ENCODE measurements around the gene ZNF384.

Gene ZNF384

DNA sequence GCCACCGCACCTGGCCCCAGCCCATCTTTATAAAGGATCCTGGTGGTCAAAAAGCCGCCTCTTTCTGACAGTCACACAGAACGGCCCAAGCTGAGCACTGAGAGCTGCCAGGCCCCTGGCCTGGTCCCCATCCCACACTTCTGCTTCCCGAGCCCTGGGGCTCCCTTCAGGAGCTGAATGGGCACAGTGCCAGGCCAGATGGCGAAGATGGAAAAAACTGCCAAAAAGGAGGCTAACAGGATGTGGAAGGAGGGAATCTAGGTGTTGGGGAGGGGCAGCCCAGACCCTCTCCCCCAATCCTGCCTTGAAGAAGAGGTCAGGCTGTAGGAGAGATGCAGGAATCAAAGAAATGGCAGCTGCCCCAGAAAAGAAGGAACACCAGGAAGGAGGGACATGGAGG is 58.4 kb downstream of the ZNF384 start:
- no peak for DNase-seq (ENCODE audit: low read depth, low spot score)
- TF ChIP-seq, protein P1, sequence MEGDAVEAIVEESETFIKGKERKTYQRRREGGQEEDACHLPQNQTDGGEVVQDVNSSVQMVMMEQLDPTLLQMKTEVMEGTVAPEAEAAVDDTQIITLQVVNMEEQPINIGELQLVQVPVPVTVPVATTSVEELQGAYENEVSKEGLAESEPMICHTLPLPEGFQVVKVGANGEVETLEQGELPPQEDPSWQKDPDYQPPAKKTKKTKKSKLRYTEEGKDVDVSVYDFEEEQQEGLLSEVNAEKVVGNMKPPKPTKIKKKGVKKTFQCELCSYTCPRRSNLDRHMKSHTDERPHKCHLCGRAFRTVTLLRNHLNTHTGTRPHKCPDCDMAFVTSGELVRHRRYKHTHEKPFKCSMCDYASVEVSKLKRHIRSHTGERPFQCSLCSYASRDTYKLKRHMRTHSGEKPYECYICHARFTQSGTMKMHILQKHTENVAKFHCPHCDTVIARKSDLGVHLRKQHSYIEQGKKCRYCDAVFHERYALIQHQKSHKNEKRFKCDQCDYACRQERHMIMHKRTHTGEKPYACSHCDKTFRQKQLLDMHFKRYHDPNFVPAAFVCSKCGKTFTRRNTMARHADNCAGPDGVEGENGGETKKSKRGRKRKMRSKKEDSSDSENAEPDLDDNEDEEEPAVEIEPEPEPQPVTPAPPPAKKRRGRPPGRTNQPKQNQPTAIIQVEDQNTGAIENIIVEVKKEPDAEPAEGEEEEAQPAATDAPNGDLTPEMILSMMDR (IDR thresholded peaks at IDR 0.05; ENCODE audit: low read depth, low read length) = no peak
- in situ Hi-C loops (cut with HindIII; ENCODE audit: low sequenced_read_pairs) = no loop called here
- H3K4me3 ChIP-seq (ENCODE audit: low read depth, low read length) = no peak overlapping the region

DNA sequence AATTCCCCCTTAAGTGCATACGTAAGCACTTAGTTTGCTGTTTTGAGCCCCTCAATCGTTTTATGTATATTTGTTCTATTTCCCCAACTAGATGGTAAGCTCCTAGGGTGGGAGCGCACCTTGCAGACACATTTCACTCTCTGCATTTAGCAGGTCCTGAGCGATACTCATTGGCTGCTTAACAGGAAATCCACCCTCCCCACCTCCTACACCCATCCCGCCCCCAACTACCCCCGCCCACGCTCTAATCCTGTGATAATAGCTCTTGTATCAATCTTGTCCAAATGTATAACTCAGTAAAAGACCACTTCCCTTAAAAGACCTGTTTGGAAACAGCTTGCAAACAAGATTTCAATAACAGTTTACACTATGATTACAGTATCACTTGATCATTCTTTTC is 61.6 kb downstream of the ZNF384 start:
- TF ChIP-seq, protein P1 (IDR thresholded peaks at IDR 0.05; ENCODE audit: low read depth, low read length) = no peak
- DNase-seq (ENCODE audit: low read depth, low spot score) = no peak
- no peak overlapping the region for H3K4me3 ChIP-seq (ENCODE audit: low read depth, low read length)
- in situ Hi-C loops (cut with HindIII; ENCODE audit: low sequenced_read_pairs) = no loop called here

DNA sequence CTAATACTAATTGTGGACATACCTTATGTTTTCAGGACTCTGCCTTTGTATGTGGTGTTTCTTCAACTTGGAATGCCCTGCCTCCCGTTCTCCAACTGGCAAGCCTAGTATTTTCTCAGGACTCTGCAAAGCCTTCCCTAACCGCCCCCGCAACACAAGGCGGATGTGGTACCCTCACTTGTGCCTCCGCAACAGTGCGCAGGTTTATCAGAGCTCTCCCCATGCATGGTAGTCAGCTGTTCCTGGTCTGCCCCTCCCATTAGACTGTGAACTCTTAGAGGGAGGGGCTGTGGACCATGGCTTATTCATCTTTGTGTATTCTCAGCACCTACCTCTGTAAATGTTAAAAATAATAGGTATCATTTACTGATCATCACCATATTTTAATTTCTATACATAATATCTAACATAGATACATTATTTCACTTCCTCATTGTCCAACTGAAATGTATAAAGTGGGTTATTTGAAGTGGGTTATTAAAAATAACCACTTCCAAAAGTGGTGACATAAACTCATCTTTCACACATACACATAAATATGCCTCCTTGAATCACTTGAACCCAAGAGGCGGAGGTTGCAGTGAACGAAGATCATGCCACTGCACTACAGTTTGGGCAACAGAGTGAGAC is 62.4 kb downstream of the ZNF384 start:
- H3K4me3 ChIP-seq (ENCODE audit: low read depth, low read length) = no peak overlapping the region
- in situ Hi-C loops (cut with HindIII; ENCODE audit: low sequenced_read_pairs) = no loop called here
- TF ChIP-seq, protein P1 (IDR thresholded peaks at IDR 0.05; ENCODE audit: low read depth, low read length) = no peak

DNA sequence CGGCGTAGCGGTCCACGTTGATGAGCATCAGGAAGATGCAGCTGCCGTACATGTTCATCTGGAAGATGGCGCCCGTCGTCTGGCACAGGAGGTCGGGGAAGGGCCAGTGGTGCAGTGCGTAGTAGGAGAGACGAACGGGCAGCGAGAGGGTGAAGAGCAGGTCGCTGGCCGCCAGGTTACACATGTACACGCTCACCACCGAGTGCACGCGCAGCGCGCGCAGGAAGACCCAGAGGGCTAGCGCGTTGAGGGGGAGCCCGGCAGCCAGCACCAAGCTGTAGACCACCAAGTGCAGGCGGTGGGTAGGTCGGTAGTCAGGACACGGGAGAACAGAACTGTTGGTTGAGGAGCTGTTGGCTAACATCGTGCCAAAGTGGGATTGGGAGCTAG is 68.3 kb downstream of the ZNF384 start:
- DNase-seq (ENCODE audit: low read depth, low spot score) = no peak
- H3K4me3 ChIP-seq (ENCODE audit: low read depth, low read length) = no peak overlapping the region
- in situ Hi-C loops (cut with HindIII; ENCODE audit: low sequenced_read_pairs) = no loop called here
- TF ChIP-seq, protein P1 (IDR thresholded peaks at IDR 0.05; ENCODE audit: low read depth, low read length) = no peak

More for the DNA sequence above, 62.4 kb downstream of the ZNF384 start:
- no peak for DNase-seq (ENCODE audit: low read depth, low spot score)

DNA sequence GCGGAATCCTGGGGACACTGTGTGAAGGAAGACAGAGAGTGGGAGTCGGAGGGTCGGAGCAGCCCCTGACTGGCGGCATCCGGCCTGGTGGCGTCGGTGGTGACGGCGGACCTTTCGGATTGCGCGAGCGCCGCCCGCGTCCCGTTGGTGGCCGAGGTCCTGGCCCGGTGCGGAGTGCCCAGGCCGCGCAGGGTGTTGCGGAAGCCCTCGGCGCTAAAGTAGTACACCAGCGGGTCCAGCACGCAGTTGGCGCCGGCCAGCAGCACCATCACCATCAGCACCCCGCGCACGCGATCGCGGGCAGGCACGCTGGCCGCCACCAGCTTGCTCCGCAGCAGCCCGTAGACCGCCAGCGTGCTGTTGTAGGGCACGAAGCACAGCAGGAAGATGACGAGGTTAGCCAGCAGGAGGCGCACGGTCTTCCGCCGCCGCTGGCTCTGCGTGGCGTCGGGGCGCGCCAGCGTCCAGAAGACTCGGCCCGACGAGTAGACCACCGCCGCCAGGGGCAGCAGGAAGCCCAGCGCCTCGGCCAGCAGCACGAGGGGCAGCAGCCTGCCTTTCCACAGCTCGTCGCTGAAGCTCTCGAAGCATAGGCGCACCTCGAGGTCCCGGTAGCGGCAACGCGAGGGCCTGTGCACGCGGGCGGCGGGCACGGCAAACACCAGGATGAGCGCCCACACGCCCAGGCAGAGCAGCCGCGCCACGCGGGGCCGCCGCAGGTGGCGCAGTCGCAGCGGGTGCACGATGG is 68.9 kb downstream of the ZNF384 start:
- H3K4me3 ChIP-seq (ENCODE audit: low read depth, low read length) = no peak overlapping the region
- in situ Hi-C loops (cut with HindIII; ENCODE audit: low sequenced_read_pairs) = no loop called here
- TF ChIP-seq, protein P1 (IDR thresholded peaks at IDR 0.05; ENCODE audit: low read depth, low read length) = peak; percentile 53
- peak; percentile 62 for DNase-seq (ENCODE audit: low read depth, low spot score)

DNA sequence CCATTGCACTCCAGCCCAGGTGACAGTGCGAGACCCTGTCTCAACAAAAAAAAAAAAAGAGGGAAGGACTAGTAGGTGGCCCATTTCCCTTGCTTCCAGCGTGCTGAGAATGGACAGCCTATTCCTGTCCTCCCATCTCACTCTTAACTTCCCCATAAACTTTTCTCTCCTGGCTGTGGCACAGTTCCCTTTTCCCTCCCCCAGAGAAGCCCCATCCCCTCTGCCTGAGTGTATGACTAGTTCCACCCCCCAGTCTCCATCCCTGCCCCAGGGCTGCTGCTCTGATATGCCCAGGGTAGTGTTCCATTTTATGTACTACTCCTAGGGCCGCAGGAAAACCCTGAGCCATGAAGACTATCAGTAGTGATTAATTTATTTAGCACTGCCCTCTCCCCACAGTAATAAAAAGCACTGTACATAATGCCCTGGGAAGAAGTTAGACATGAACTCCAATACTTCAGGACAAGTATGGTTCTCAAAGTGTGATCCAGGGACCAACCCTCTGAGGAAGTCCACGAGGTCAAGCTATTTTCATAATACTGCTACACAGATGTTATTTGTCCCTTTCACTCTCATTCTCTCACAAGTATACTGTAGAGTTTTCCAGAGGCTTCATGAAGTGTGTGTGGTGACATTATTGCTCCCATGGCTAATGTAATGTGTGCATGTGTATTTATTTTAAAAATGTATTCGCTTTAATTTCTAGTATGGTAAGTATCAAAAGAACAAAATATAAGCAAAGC is 70.5 kb downstream of the ZNF384 start:
- in situ Hi-C loops (cut with HindIII; ENCODE audit: low sequenced_read_pairs) = no loop called here
- no peak for DNase-seq (ENCODE audit: low read depth, low spot score)
- TF ChIP-seq, protein P1 (IDR thresholded peaks at IDR 0.05; ENCODE audit: low read depth, low read length) = no peak
- H3K4me3 ChIP-seq (ENCODE audit: low read depth, low read length) = no peak overlapping the region
